GM21390 (cell line): ENCODE results near the gene GRXCR2.
"Not testable (repeated sequence)": the region's sequence is repeated elsewhere in the genome, so short reads cannot be mapped to it uniquely, and the experiment has no call there.

Experiments
- ATAC-seq: cut with Tn5 transposase; IDR thresholded peaks from one replicate; pipeline ENCODE4 v1.9.1; 2021; ENCODE audit not compliant: unreplicated experiment

The GRXCR2 gene

GRCh38 chr5:145887976-145888574, 15.3 kb upstream of the GRXCR2 start:
- ATAC-seq = no peak

- no peak for ATAC-seq
Measured at GRCh38 chr5:145887217-145887616, 14.4 kb upstream of the GRXCR2 start.

- ATAC-seq = no peak
Measured at GRCh38 chr5:145874765-145875164, 2.0 kb upstream of the GRXCR2 start.

GRCh38 chr5:145872486-145872885, 328 bp downstream of the GRXCR2 start:
- ATAC-seq = no peak

- ATAC-seq = no peak
Measured at GRCh38 chr5:145869753-145870152, 3.1 kb downstream of the GRXCR2 start.

GRCh38 chr5:145867806-145868205, 5.0 kb downstream of the GRXCR2 start:
- no peak for ATAC-seq

- not testable (repeated sequence) for ATAC-seq
Measured at GRCh38 chr5:145864432-145864831, 8.4 kb downstream of the GRXCR2 start.

- no peak for ATAC-seq
Measured at GRCh38 chr5:145863003-145863402, 9.8 kb downstream of the GRXCR2 start.

GRCh38 chr5:145859897-145860296, 12.9 kb downstream of the GRXCR2 start:
- no peak for ATAC-seq

- ATAC-seq = no peak
Measured at GRCh38 chr5:145859453-145859852, 13.4 kb downstream of the GRXCR2 start.

GRCh38 chr5:145858959-145859358, 13.9 kb downstream of the GRXCR2 start:
- no peak for ATAC-seq

- ATAC-seq = no peak
Measured at GRCh38 chr5:145856285-145856818, 16.5 kb downstream of the GRXCR2 start.

GRCh38 chr5:145855763-145856267, 17.0 kb downstream of the GRXCR2 start:
- ATAC-seq = no peak

- ATAC-seq = no peak
Measured at GRCh38 chr5:145854651-145855258, 18.1 kb downstream of the GRXCR2 start.

- no peak for ATAC-seq
Measured at GRCh38 chr5:145853781-145854376, 18.9 kb downstream of the GRXCR2 start.

- no peak for ATAC-seq
Measured at GRCh38 chr5:145852990-145853389, 19.8 kb downstream of the GRXCR2 start.

GRCh38 chr5:145848854-145849253, 24.0 kb downstream of the GRXCR2 start:
- no peak for ATAC-seq

- ATAC-seq = no peak
Measured at GRCh38 chr5:145847499-145848497, 25.0 kb downstream of the GRXCR2 start.

- no peak for ATAC-seq
Measured at GRCh38 chr5:145846081-145846480, 26.7 kb downstream of the GRXCR2 start.

- ATAC-seq = no peak
Measured at GRCh38 chr5:145841299-145841698, 31.5 kb downstream of the GRXCR2 start.
